ENCODE data around the gene RNF214. TPM values are rescaled to one million over a fixed set of nuclear protein-coding genes. Genes with fewer than 3 reads are reported as not detected.

The RNF214 gene
- total and polyA plus RNA-seq, 2 of the 13 experiments (the other 11 are each of a cell fraction or from before 2014, with no cell fraction given) = 10.7 to 12.6 TPM

- TF ChIP-seq SCMH1 (CRISPR knock-in tag; IDR thresholded peaks at IDR 0.05; ENCODE audit: borderline replicate concordance) (no peak), ARID3A (IDR thresholded peaks at IDR 0.05; ENCODE audit: low read depth, low read length) (no peak), MAFG (CRISPR knock-in tag; IDR thresholded peaks at IDR 0.05) (no peak), ZNF549 (CRISPR knock-in tag; IDR thresholded peaks at IDR 0.05) (no peak), ZSCAN9 (CRISPR knock-in tag; IDR thresholded peaks at IDR 0.05; ENCODE audit: borderline replicate concordance) (no peak), TCF7L2 (IDR thresholded peaks at IDR 0.05; ENCODE audit: low read depth, low read length) (no peak), NR2F6 (IDR thresholded peaks at IDR 0.05) (no peak), NR2F6 (CRISPR knock-in tag; IDR thresholded peaks at IDR 0.05) (peak; percentile 38; the same call in 1 of the 2 replicates), HMGXB4 (CRISPR knock-in tag; IDR thresholded peaks at IDR 0.05; ENCODE audit: borderline replicate concordance in 1 of 2, low read depth in 1 of 2) (peak in 1 of 2 experiments; percentile 88; a peak in 2 of 4 replicates), HMG20B (CRISPR knock-in tag; conservative IDR thresholded peaks at IDR 0.05) (no peak), ZBTB20 (CRISPR knock-in tag; IDR thresholded peaks at IDR 0.05; ENCODE audit: borderline replicate concordance, low read depth) (no peak), HMGA1 (CRISPR knock-in tag; conservative IDR thresholded peaks at IDR 0.05) (no peak), CSRNP1 (CRISPR knock-in tag; IDR thresholded peaks at IDR 0.05) (no peak), SIX1 (CRISPR knock-in tag; IDR thresholded peaks at IDR 0.05; ENCODE audit: borderline replicate concordance) (no peak), MLLT10 (CRISPR knock-in tag; IDR thresholded peaks at IDR 0.05) (no peak), HMG20A (CRISPR knock-in tag; IDR thresholded peaks at IDR 0.05; ENCODE audit: borderline replicate concordance) (no peak), AGO2 (optimal IDR thresholded peaks at IDR 0.05; ENCODE audit: low read depth, low read length) (no peak), ZNF775 (CRISPR knock-in tag; IDR thresholded peaks at IDR 0.05; ENCODE audit: borderline replicate concordance) (no peak), CAMTA2 (CRISPR knock-in tag; IDR thresholded peaks at IDR 0.05; ENCODE audit: borderline replicate concordance) (no peak; the same call in 1 of the 2 replicates), FOXO4 (CRISPR knock-in tag; conservative IDR thresholded peaks at IDR 0.05) (no peak), GZF1 (CRISPR knock-in tag; IDR thresholded peaks at IDR 0.05) (no peak), ZNF619 (CRISPR knock-in tag; IDR thresholded peaks at IDR 0.05) (peak; percentile 41; the same call in 1 of the 2 replicates), SIN3A (IDR thresholded peaks at IDR 0.05; ENCODE audit: borderline replicate concordance, low read depth, low read length) (peak; percentile 39; the same call in 1 of the 2 replicates), KDM4B (CRISPR knock-in tag; IDR thresholded peaks at IDR 0.05) (no peak), HES4 (CRISPR knock-in tag; IDR thresholded peaks at IDR 0.05; ENCODE audit: borderline replicate concordance) (no peak; the same call in 1 of the 2 replicates)
Measured at GRCh38 chr11:117316197-117316961, 83.9 kb downstream of the RNF214 start, which contains the start of gene BACE1 (continued).

All from HepG2 (cell line).